Fibroblast of skin of right biceps (primary cell): Measurements from ENCODE around the gene ZNF358.

Experiments
- DNase-seq: peaks from one replicate; pipeline ENCODE4 v3.0.0-alpha.2; 2013

ZNF358 gene

DNA sequence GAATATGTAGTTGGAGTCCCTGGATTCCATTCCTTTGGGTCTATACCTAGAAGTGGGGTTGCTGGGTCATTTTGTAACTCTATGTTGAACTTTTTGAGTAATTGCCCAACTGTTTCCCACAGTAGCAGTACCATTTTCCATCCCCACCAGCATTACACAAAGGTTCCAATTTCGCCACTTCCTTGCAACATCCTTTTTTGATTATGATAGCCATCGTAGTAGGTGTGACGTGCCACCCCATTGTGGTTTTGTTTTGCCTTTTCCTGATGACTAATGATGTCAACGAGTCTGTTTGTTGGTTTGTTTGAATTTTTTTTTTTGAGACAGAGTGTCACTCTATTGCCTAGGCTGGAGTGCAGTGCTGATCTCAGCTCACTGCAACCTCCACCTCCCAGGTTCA lies 23.8 kb upstream of the ZNF358 start:
- DNase-seq: peak; percentile 30

DNA sequence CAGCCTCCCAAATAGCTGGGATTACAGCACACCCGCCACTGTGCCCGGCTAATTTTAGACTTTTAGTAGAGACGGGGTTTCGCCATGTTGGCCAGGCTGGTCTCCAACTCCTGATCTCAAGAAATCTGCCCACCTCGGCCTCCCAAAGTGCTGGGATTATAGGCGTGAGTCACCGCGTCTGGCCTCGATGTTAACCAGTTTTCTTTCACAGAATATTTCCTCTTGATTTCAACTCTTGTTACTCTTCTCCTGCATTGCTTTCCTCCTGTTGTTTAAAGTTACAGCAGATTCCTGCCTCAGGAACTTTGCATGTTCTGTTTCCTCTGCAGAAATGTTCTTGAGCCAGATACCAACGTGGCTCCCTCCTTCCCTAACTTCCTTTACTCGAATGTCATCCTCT lies 23.3 kb upstream of the ZNF358 start:
- DNase-seq: no peak

- no peak for DNase-seq
Observed at GRCh38 chr19:7494416-7495098, 21.3 kb upstream of the ZNF358 start.

DNA sequence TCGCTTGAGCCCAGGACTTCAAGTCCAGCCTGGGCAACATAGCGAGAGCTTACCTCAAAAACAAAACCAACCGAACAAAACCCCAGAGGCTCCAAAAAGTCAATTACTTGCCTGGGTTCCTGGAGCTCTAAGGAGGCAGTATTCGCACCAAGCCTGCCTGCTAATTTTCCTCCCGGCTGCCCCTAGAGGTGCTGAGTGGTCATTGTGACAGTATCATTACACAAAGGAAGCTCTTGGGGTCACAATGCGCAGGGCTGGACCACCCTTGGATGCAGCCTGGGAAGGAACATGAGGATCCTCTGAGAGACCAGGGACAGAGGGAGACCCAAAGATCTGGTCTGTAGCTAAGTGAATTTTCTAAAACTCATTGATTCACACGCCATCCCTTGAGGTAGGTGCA lies 18.6 kb upstream of the ZNF358 start:
- DNase-seq: no peak

DNA sequence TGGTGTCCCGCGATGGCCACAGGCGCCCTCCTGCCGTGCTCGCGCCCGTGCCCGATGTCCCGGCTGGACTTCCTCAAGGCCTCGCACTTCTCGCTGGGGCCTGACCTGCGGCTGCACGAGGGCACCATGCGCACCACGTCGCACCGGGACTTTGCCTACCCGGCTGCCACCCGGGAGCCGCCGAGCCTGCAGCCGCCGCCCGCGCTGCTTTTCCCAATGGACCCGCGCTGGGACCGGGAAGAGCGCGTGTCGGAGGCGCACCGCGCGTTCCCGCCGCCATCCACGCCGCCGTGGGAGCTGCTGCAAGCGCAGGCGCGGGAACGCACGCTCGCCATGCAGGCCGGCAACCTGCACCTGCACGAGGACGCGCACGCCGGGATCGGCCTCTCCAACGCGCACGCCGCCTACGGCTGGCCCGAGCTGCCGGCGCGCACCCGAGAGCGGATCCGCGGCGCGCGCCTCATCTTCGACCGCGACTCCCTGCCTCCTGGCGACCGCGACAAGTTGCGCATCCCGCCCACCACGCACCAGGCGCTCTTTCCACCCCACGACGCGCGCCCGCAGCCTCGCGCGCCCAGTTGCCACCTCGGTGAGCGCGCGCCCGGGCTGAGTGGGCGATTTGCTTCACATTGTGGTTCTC lies 15.0 kb upstream of the ZNF358 start:
- peak; percentile 46 for DNase-seq

DNA sequence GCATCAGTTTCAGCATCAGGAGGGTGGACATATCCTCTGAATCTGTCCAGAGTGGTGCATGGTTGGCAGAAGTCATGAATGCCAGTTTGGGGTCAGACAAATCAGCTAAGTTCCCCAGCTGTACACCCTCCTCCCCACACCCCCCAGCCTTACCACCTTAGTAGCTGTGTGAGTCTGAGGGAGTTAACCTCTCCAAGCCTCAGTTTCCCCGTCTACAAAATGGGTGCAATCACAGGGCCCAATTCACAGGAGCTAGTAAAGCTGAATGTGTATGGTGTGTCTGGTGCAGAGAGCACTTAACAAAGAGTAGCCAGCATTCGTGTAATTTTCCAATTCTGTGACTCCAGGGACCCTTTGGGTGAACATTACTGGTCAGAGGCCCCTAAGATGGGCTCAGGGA lies 13.4 kb upstream of the ZNF358 start:
- no peak for DNase-seq

DNA sequence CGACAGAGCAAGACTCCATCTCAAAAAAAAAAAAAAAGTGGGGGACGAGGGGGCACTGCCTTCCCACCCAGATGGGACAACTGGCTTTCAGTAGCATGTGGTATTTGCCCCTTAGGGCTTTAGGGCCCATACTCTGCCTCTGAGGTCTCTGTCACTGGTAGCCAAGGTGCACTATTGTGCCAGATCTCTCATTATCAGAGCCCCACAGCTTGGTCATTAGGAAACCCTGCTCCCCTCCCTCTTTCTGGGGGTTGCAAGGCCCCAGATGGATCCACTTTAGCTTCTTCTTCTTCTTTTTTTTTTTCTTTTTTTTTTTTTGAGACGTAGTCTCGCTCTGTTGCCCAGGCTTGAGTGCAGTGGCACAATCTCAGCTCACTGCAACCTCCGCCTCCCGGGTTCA lies 11.2 kb upstream of the ZNF358 start:
- DNase-seq: no peak

DNA sequence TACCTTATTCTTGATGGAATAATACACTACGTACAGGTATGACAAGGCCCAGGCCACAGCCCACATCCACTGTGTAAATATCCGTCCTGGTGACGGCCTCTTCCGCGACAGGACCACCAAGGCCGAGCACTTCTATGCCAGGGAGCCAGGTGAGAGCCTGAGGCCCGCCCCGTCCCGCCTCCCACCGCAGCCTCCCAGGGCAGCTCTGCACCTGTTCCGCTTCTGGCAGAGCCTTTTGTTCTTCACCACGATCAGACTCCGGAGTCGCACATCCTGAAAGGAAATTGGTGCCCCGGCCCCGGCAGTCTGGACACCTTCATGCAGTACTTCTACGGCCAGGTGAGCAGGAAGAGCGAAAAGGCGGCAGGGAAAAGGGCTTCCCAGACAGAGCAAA lies 10.6 kb upstream of the ZNF358 start:
- no peak for DNase-seq

GRCh38 chr19:7505682-7506384 lies 10.1 kb upstream of the ZNF358 start:
- DNase-seq: peak; percentile 10

GRCh38 chr19:7506385-7507328 lies 9.2 kb upstream of the ZNF358 start:
- DNase-seq: peak; percentile 69

GRCh38 chr19:7507884-7508283 lies 8.0 kb upstream of the ZNF358 start:
- DNase-seq: peak; percentile 62

DNA sequence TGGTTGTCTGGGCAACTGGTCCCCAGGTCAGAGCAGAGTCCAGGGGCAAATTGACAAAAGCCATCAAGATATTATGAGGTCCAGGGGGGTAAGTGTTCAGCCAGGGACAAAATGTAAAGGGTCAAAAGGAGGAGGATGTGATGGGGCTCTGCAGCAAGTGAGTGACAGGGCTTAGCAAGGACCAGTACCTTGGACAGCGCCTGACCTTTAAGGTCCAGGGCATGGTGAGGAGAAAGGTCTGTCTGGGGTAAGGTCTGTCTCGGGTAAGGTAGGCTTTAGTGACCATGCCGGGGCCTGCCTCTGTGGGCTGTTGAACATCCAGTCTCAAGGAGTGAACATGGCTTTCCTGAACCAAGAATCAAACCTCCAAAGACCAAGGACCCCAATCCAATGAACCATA lies 6.3 kb upstream of the ZNF358 start:
- no peak for DNase-seq

- no peak for DNase-seq
Observed at GRCh38 chr19:7512400-7512851, 3.5 kb upstream of the ZNF358 start.

- DNase-seq: no peak
Observed at GRCh38 chr19:7513809-7514642, 1.9 kb upstream of the ZNF358 start.

GRCh38 chr19:7515110-7515644 lies 726 bp upstream of the ZNF358 start:
- no peak for DNase-seq

DNA sequence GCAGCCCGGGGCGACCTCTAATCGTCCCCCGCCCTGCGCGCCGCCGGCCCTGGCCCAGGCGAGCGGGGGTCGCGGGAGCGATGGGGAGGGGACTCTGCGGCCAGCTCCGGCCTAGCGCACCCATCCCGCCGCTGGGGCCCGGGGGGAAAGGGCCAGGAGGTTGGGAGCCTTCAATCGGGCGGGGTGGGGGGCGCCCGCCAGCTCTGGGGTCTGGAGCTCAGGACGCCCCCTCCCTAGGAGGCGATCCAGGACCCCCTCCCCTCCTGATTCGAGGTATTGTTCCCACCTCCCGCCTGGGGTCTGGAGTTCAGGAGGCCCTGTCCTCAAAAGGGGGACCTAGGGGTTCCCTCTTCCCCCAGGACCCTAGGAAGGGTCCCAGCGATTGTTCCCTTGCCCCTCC lies 430 bp downstream of the ZNF358 start:
- DNase-seq: no peak

DNA sequence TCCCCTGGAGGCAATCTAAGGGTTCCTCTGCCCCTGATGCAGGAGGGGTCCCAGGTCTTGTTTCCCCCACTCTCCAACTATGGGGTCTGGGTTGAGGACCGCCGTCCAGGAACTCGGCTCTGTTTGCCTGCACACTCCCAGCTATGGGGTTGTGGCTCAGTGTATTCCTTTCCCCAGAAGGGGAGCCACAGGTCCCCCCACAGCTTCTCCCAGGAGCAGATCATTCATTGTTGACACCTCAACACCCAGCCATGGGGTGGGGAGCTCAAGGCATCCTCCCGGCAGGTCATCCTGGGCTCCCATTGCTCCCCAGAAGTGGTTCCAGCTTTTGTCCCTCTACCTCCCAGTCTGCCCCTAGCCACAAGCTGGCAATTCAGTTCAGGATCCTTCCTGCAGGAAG lies 975 bp downstream of the ZNF358 start:
- DNase-seq: no peak

GRCh38 chr19:7519361-7520130 lies 3.6 kb downstream of the ZNF358 start:
- no peak for DNase-seq

GRCh38 chr19:7520131-7521051 lies 4.5 kb downstream of the ZNF358 start:
- DNase-seq: no peak

DNA sequence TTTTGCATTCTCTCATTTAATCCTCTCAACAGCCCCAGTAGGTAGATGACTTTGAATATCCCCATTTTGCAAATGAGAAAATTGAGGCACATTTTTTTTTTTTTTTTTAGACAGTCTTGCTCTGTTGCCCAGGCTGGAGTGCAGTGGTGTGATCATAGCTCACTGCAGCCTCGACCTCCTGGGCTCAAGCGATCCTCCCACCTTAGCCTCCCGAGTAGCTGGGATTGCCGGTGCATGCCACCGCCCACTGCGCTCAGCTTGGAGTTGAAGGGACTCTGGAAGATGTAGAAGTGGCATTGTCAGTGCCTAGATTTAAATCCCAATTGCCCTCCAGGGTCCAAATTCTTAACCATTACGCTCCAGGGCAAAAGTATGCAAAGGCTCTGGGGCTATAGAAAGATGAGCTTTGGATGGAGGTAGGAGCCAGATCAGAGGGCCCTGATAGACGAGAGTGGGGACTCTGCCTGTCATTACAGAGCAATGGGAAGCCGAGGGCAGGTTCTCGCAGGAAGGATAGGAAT lies 5.7 kb downstream of the ZNF358 start:
- DNase-seq: no peak
